WTC11 (cell line): Measurements from ENCODE around the gene MAT2A. TPM values are rescaled to one million over a fixed set of nuclear protein-coding genes. Genes with fewer than 3 reads are reported as not detected.

Experiments
- ATAC-seq: fragments of 200-7000 bp; cut with Tn5 transposase; 2 replicates; pipeline ENCODE4 v1.10.0; 2021; ENCODE audit warnings: mild to moderate bottlenecking, moderate library complexity
- CTCF ChIA-PET: fragments of 300-600 bp; sonication (Branson Sonifier 250); formaldehyde crosslinking; loops from one replicate; lab custom pipeline; 2021; ENCODE audit warnings: antibody characterized with exemption; lab: Charles Lee
- POLR2A ChIA-PET: fragments of 350-600 bp; sonication (Branson Sonifier 250); formaldehyde crosslinking; loops from one replicate; lab custom pipeline; 2021; ENCODE audit warnings: antibody characterized with exemption; lab: Charles Lee
- DNase-seq: peaks from one replicate; pipeline ENCODE4 v3.0.0; 2021; ENCODE audit warnings: low spot score
- H3K27ac Mint-ChIP-seq: 2 replicates; pipeline ENCODE4 v1.8.0; 2021; ENCODE audit warnings: mixed read lengths
- H3K27me3 Mint-ChIP-seq: 2 replicates; pipeline ENCODE4 v1.8.0; 2021; ENCODE audit warnings: low read depth, mild to moderate bottlenecking, moderate library complexity, mixed read lengths
- H3K36me3 Mint-ChIP-seq: 2 replicates; pipeline ENCODE4 v1.8.0; 2021; ENCODE audit warnings: mixed read lengths
- H3K4me1 Mint-ChIP-seq: 2 replicates; pipeline ENCODE4 v1.8.0; 2022; ENCODE audit warnings: mixed read lengths
- H3K4me3 Mint-ChIP-seq: 2 replicates; pipeline ENCODE4 v1.8.0; 2021; ENCODE audit warnings: mild to moderate bottlenecking, moderate library complexity, mixed read lengths
- H3K9me3 Mint-ChIP-seq: 2 replicates; pipeline ENCODE4 v1.8.0; 2021; ENCODE audit warnings: mixed read lengths
- AFF4 ChIP-seq: sonication (generic); formaldehyde crosslinking; IDR thresholded peaks from 2 replicates; pipeline ENCODE4 v1.8.1; 2023; ENCODE audit warnings: mild to moderate bottlenecking, missing genetic modification reagents, borderline replicate concordance
- ATF2 ChIP-seq: sonication (generic); formaldehyde crosslinking; IDR thresholded peaks from 2 replicates; pipeline ENCODE4 v1.8.1; 2022; ENCODE audit warnings: low read depth, missing genetic modification reagents, borderline replicate concordance
- E2F1 ChIP-seq: sonication (generic); formaldehyde crosslinking; IDR thresholded peaks from 2 replicates; pipeline ENCODE4 v1.8.0; 2022; ENCODE audit warnings: mild to moderate bottlenecking, missing genetic modification reagents
- IRF1 ChIP-seq: sonication (generic); formaldehyde crosslinking; IDR thresholded peaks from 2 replicates; pipeline ENCODE4 v1.8.0; 2023; ENCODE audit warnings: missing genetic modification reagents
- JUN ChIP-seq: sonication (generic); formaldehyde crosslinking; IDR thresholded peaks from 2 replicates; pipeline ENCODE4 v1.8.0; 2023; ENCODE audit warnings: mild to moderate bottlenecking, missing genetic modification reagents
- NR2C2 ChIP-seq: sonication (generic); formaldehyde crosslinking; IDR thresholded peaks from 2 replicates; pipeline ENCODE4 v1.8.0; 2022; ENCODE audit warnings: mild to moderate bottlenecking, missing genetic modification reagents
- NR3C1 ChIP-seq: sonication (generic); formaldehyde crosslinking; conservative IDR thresholded peaks from 2 replicates; pipeline ENCODE4 v1.8.1; 2023; ENCODE audit warnings: low read depth, mild to moderate bottlenecking, missing genetic modification reagents
- SOX15 ChIP-seq: fragments of 250-450 bp; sonication (Bioruptor Pico); IDR thresholded peaks from 2 replicates; pipeline ENCODE4 v1.9.0; 2021; ENCODE audit warnings: mild to moderate bottlenecking
- ZNF121 ChIP-seq: sonication (generic); formaldehyde crosslinking; IDR thresholded peaks from 2 replicates; pipeline ENCODE4 v1.8.0; 2023; ENCODE audit warnings: missing genetic modification reagents
- ZNF425 ChIP-seq: fragments of 250-450 bp; sonication (Bioruptor Pico); conservative IDR thresholded peaks from 2 replicates; pipeline ENCODE4 v1.9.0; 2021; ENCODE audit warnings: mild to moderate bottlenecking
- total RNA-seq: library from RNA; stranded (reverse); gene quantifications from 3 replicates; pipeline ENCODE4 v1.2.3, GENCODE V29; 2021

Gene MAT2A
- total RNA-seq, 1 experiment from 2014 or later, result 222 TPM

GRCh38 chr2:85593023-85593422 is 54.1 kb downstream of the MAT2A start:
- H3K27ac Mint-ChIP-seq, result no peak overlapping the region
- TF ChIP-seq AFF4 (CRISPR knock-in tag) (no peak), IRF1 (CRISPR knock-in tag) (no peak), E2F1 (CRISPR knock-in tag) (no peak), JUN (CRISPR knock-in tag) (no peak), SOX15 (CRISPR knock-in tag) (no peak), NR2C2 (no peak), ZNF425 (no peak), ZNF121 (CRISPR knock-in tag) (no peak), ATF2 (CRISPR knock-in tag) (no peak), NR3C1 (CRISPR knock-in tag) (no peak)
- ChIA-PET POLR2A (no interaction called here), CTCF (no interaction called here)
- no peak overlapping the region for H3K4me3 Mint-ChIP-seq
- H3K36me3 Mint-ChIP-seq, result peaks cover 12% of the 10 kb centered on the region
- ATAC-seq (no peak), DNase-seq (no peak)
- peaks cover 13% of the 10 kb centered on the region for H3K27me3 Mint-ChIP-seq
- peaks cover 14% of the 10 kb centered on the region for H3K4me1 Mint-ChIP-seq
- no peaks in the 10 kb centered on the region for H3K9me3 Mint-ChIP-seq

Other genes with a start within 250 kb of the MAT2A start
- gene TGOLN2, start 211.2 kb upstream of the MAT2A start, total RNA-seq, result 42.2 to 43.9 TPM (median 43.7 TPM) in 3 replicates
- 18.9 to 24.4 TPM (median 21.6 TPM) in 3 replicates for gene RETSAT, start 184.6 kb upstream of the MAT2A start, total RNA-seq
- gene ELMOD3, start 184.4 kb upstream of the MAT2A start, total RNA-seq, result 9.7 to 10.8 TPM (median 10.6 TPM) in 3 replicates
- 117 to 139 TPM (median 131 TPM) in 3 replicates for gene CAPG, start 128.8 kb upstream of the MAT2A start, total RNA-seq
- 0.50 to 1.2 TPM (median 0.94 TPM) in 3 replicates for gene SH2D6, start 120.5 kb upstream of the MAT2A start, total RNA-seq
- gene GGCX, start 22.3 kb downstream of the MAT2A start, total RNA-seq, result 40.9 to 42.9 TPM (median 41.4 TPM) in 3 replicates
- gene VAMP8, start 38.4 kb downstream of the MAT2A start, total RNA-seq, result 48.8 to 55.4 TPM (median 52.0 TPM) in 3 replicates
- 6.3 to 7.4 TPM (median 7.0 TPM) in 3 replicates for gene VAMP5, start 45.3 kb downstream of the MAT2A start, total RNA-seq
- gene RNF181, start 56.6 kb downstream of the MAT2A start, total RNA-seq, result 95.4 to 108 TPM (median 102 TPM) in 3 replicates
- 20.9 to 23.1 TPM (median 21.6 TPM) in 3 replicates for gene TMEM150A, start 63.5 kb downstream of the MAT2A start, total RNA-seq
- gene C2orf68, start 72.9 kb downstream of the MAT2A start, total RNA-seq, result 63.8 to 69.6 TPM (median 65.0 TPM) in 3 replicates
- 72.4 to 81.6 TPM (median 75.4 TPM) in 3 replicates for gene USP39, start 77.0 kb downstream of the MAT2A start, total RNA-seq
- gene SFTPB, start 129.0 kb downstream of the MAT2A start, total RNA-seq, result 7.6 to 10.7 TPM (median 9.0 TPM) in 3 replicates
- 0.44 TPM in 1 of 3 replicates, not detected in the others for gene GNLY, start 155.2 kb downstream of the MAT2A start, total RNA-seq
- gene ATOH8, start 214.8 kb downstream of the MAT2A start, total RNA-seq, result 0.23 to 0.81 TPM (median 0.57 TPM) in 3 replicates